HCT116 (cell line): ENCODE measurements around the gene NCAPH2.

Experiments used
- EZH2 ChIP-seq: fragments of 200-600 bp; sonication (generic); IDR thresholded peaks from 2 replicates; pipeline ENCODE4 v1.6.1; 2017; ENCODE audit warnings: antibody characterized with exemption, mixed run types
- MAX ChIP-seq: IDR thresholded peaks from 2 replicates; pipeline ENCODE4 v1.6.1; 2012
- TF ChIP-seq, protein P1 (sequence below), 3 experiments: fragments of 200-600 bp in 1 of 3; sonication (generic) in 1 of 3; IDR thresholded peaks in 2 of 3; conservative IDR thresholded peaks in 1 of 3; 2 replicates each; pipeline ENCODE4 v1.5.1; 2012 to 2017; ENCODE audit warnings: low read depth in 2 of 3, low read length in 2 of 3, antibody characterized with exemption in 1 of 3, borderline replicate concordance in 1 of 3, control low read depth in 1 of 3, mild to moderate bottlenecking in 1 of 3, mixed read lengths in 1 of 3, mixed run types in 1 of 3, moderate library complexity in 1 of 3; ENCODE audit not compliant: insufficient read depth in 1 of 3

DNA sequence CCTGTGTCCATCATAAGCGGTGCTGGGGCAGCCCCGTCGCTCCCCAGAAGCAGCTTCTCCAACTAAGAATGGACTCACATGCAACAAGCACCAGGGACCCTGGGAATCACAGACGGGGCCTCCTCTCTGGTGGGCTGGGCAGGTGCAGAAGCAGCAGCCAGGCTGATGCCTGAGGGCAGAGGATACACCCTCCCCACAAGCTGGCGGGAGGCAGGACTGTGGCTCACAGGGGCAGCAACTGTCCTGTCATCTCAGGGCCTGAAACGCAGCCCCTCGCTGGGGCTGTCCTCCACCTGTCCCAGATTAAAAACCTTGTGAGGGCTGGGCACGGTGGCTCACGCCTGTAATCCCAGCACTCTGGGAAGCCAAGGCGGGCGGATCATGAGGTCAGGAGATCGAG lies 30.1 kb upstream of the NCAPH2 start:
- TF ChIP-seq EZH2 (no peak), MAX (no peak)
- TF ChIP-seq, protein P1, sequence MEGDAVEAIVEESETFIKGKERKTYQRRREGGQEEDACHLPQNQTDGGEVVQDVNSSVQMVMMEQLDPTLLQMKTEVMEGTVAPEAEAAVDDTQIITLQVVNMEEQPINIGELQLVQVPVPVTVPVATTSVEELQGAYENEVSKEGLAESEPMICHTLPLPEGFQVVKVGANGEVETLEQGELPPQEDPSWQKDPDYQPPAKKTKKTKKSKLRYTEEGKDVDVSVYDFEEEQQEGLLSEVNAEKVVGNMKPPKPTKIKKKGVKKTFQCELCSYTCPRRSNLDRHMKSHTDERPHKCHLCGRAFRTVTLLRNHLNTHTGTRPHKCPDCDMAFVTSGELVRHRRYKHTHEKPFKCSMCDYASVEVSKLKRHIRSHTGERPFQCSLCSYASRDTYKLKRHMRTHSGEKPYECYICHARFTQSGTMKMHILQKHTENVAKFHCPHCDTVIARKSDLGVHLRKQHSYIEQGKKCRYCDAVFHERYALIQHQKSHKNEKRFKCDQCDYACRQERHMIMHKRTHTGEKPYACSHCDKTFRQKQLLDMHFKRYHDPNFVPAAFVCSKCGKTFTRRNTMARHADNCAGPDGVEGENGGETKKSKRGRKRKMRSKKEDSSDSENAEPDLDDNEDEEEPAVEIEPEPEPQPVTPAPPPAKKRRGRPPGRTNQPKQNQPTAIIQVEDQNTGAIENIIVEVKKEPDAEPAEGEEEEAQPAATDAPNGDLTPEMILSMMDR (IDR thresholded peaks at IDR 0.05 in 2 of 3, conservative IDR thresholded peaks at IDR 0.05 in 1 of 3; ENCODE audit: borderline replicate concordance in 1 of 3, insufficient read depth in 1 of 3, low read depth in 2 of 3, low read length in 2 of 3): no peak
